Left colon (tissue), 2 donors: ENCODE data around the gene PRAME. TPM values are rescaled to one million over a fixed set of nuclear protein-coding genes. Genes with fewer than 3 reads are reported as not detected.
"Not testable (repeated sequence)": the region's sequence is repeated elsewhere in the genome, so short reads cannot be mapped to it uniquely, and the experiment has no call there.

Source experiments
- ATAC-seq: fragments of 200-7000 bp; cut with Tn5 transposase; one replicate; pipeline ENCODE4 v1.9.1; 2020; ENCODE audit warnings: mild to moderate bottlenecking, moderate library complexity
- DNase-seq, 2 donors: peaks; one replicate each; pipeline ENCODE4 v3.0.0-alpha.2; 2020
- intact Hi-C, 2 donors: fragments of 100-400 bp; cut with DNase I in 1 of 2; cut with micrococcal nuclease in 1 of 2; formaldehyde crosslinking; loops; one replicate each; pipeline versions ENCODE4 v1.11.2 to v1.14.0; 2022; cut with DNase I, micrococcal nuclease
- total RNA-seq, 2 donors: library from RNA; stranded (reverse); fragmentation: NEBNext Ultra II Directional; extraction: Animal tissue kit (Norgen Biotek cat#: 25700); gene quantifications; one replicate each; pipeline ENCODE4 v1.2.1, GENCODE V29; 2021
- donor health status: DM: no; HTN: no; CAD: no.
- donor health status: DM: yes; HTN: yes; CAD: no.

The PRAME gene
- total RNA-seq, 2 donors from 2014 or later, result not detected

GRCh38 chr22:22532547-22533071, 26.5 kb downstream of the PRAME start:
- intact Hi-C loops, DNase-seq, ATAC-seq: not testable (repeated sequence)

- DNase-seq (no peak), ATAC-seq (no peak)
- intact Hi-C loops, result no loop called here
Observed at GRCh38 chr22:22531770-22532546, 27.1 kb downstream of the PRAME start.

GRCh38 chr22:22528780-22529179, 30.3 kb downstream of the PRAME start:
- DNase-seq (no peak), ATAC-seq (no peak)
- intact Hi-C loops, result no loop called here

GRCh38 chr22:22527312-22527711, 31.8 kb downstream of the PRAME start:
- DNase-seq, result no peak
- intact Hi-C loops, result no loop called here
- ATAC-seq, result no peak

- DNase-seq, result no peak
- ATAC-seq, result no peak
- intact Hi-C loops, result no loop called here
Observed at GRCh38 chr22:22526125-22526912, 32.7 kb downstream of the PRAME start.

- intact Hi-C loops, result no loop called here
- ATAC-seq (no peak), DNase-seq (no peak)
Observed at GRCh38 chr22:22523494-22523893, 35.6 kb downstream of the PRAME start.

- intact Hi-C loops, result no loop called here
- ATAC-seq, result no peak
- no peak for DNase-seq
Observed at GRCh38 chr22:22521631-22522030, 37.4 kb downstream of the PRAME start.

GRCh38 chr22:22520667-22521602, 38.1 kb downstream of the PRAME start:
- intact Hi-C loops, result no loop called here
- ATAC-seq (no peak), DNase-seq (no peak)

GRCh38 chr22:22520020-22520656, 38.9 kb downstream of the PRAME start, which contains the start of gene ZNF280A:
Gene ZNF280A (minus strand): TSS chr22:22520270. CDS start chr22:22515630, 4,640 bp downstream.
- ATAC-seq, result no peak
- intact Hi-C loops, result no loop called here
- DNase-seq, result no peak

GRCh38 chr22:22519591-22519990, 39.5 kb downstream of the PRAME start:
- DNase-seq (no peak), ATAC-seq (no peak)
- intact Hi-C loops, result loop anchor here in 1 of 2 donors (10.0 kb wide), 1 partner anchor 55 kb away; no protein-coding TSS in a partner anchor

- ATAC-seq (no peak), DNase-seq (no peak)
- intact Hi-C loops, result loop anchor here in 1 of 2 donors (10.0 kb wide), 1 partner anchor 58 kb away; no protein-coding TSS in a partner anchor
Observed at GRCh38 chr22:22516992-22517391, 42.1 kb downstream of the PRAME start.

GRCh38 chr22:22515890-22516289, 43.2 kb downstream of the PRAME start:
- no peak for DNase-seq
- intact Hi-C loops, result loop anchor here in 1 of 2 donors (10.0 kb wide), 1 partner anchor 59 kb away; no protein-coding TSS in a partner anchor
- no peak for ATAC-seq

- DNase-seq, ATAC-seq: not testable (repeated sequence)
- intact Hi-C loops, result loop anchor here in 1 of 2 donors (10.0 kb wide), 1 partner anchor 60 kb away; no protein-coding TSS in a partner anchor
Observed at GRCh38 chr22:22514431-22514830, 44.6 kb downstream of the PRAME start.

- ATAC-seq (no peak), DNase-seq (no peak)
- intact Hi-C loops, result loop anchor here in 1 of 2 donors (10.0 kb wide), 1 partner anchor 61 kb away; no protein-coding TSS in a partner anchor
Observed at GRCh38 chr22:22513619-22514018, 45.4 kb downstream of the PRAME start.

GRCh38 chr22:22512951-22513350, 46.1 kb downstream of the PRAME start:
- intact Hi-C loops, result loop anchor here in 1 of 2 donors (10.0 kb wide), 1 partner anchor 62 kb away; no protein-coding TSS in a partner anchor
- ATAC-seq (no peak), DNase-seq (no peak)

- intact Hi-C loops, result loop anchor here in 1 of 2 donors (10.0 kb wide), 1 partner anchor 64 kb away; no protein-coding TSS in a partner anchor
- not testable (repeated sequence) for ATAC-seq, DNase-seq
Observed at GRCh38 chr22:22510833-22511232, 48.2 kb downstream of the PRAME start.

GRCh38 chr22:22509912-22510311, 49.2 kb downstream of the PRAME start:
- ATAC-seq, DNase-seq: not testable (repeated sequence)
- intact Hi-C loops, result loop anchor here in 1 of 2 donors (10.0 kb wide), 1 partner anchor 65 kb away; no protein-coding TSS in a partner anchor
